ENCODE data around the gene ANO4.
"Not testable (repeated sequence)": the region's sequence is repeated elsewhere in the genome, so short reads cannot be mapped to it uniquely, and the experiment has no call there.

The ANO4 gene

GRCh38 chr12:101115326-101115725 lies 320.8 kb downstream of the ANO4 start:
- no peaks in the 10 kb centered on the region for H3K27me3 ChIP-seq (ENCODE audit: control insufficient read depth, insufficient read depth, low read length)
- no peaks in the 10 kb centered on the region for H3K9me3 ChIP-seq (replicated peaks; ENCODE audit: low read length)
- H3K36me3 ChIP-seq (ENCODE audit: insufficient read depth, low read length): no peaks in the 10 kb centered on the region
- no peak overlapping the region for H3K4me3 ChIP-seq (ENCODE audit: low read length)
- H3K9ac ChIP-seq (ENCODE audit: low read depth, low read length): no peak overlapping the region
- H3K4me1 ChIP-seq (ENCODE audit: control insufficient read depth, insufficient read depth, low read length): no peaks in the 10 kb centered on the region
- H3K4me2 ChIP-seq (ENCODE audit: low read length): no peak overlapping the region

DNA sequence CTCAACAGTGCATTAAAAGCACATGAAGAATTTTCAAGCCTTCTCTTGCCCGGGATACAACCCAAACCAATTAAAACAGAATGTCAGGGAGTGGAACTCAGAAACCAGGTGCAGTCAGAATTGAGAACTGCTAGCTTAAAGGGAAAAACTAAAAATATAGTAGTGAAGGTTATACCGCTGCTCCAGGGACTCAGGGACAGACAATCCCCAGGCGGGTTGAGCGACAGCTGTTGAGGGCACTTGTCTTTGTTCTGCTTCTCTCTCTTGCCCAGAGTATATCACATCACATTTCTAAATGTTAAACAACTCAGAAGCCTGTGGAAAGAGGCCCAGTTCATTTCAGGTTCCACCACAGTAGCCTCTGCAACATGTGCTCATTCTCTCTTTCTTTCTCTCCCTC lies 322.3 kb downstream of the ANO4 start:
- no peak overlapping the region for H3K9ac ChIP-seq (ENCODE audit: low read depth, low read length)
- no peaks in the 10 kb centered on the region for H3K9me3 ChIP-seq (replicated peaks; ENCODE audit: low read length)

GRCh38 chr12:101117842-101118241 lies 323.3 kb downstream of the ANO4 start:
- no peak overlapping the region for H3K9ac ChIP-seq (ENCODE audit: low read depth, low read length)
- H3K9me3 ChIP-seq (replicated peaks; ENCODE audit: low read length): no peaks in the 10 kb centered on the region
- H3K27me3 ChIP-seq (ENCODE audit: control insufficient read depth, insufficient read depth, low read length): no peaks in the 10 kb centered on the region
- no peak overlapping the region for H3K4me3 ChIP-seq (ENCODE audit: low read length)
- no peak overlapping the region for H3K4me2 ChIP-seq (ENCODE audit: low read length)
- H3K4me1 ChIP-seq (ENCODE audit: control insufficient read depth, insufficient read depth, low read length): no peaks in the 10 kb centered on the region
- no peaks in the 10 kb centered on the region for H3K36me3 ChIP-seq (ENCODE audit: insufficient read depth, low read length)

More for the DNA sequence above, 322.3 kb downstream of the ANO4 start:
- Histone ChIP-seq H3K36me3 (ENCODE audit: insufficient read depth, low read length) (no peaks in the 10 kb centered on the region), H3K4me2 (ENCODE audit: low read length) (no peak overlapping the region), H3K27me3 (ENCODE audit: control insufficient read depth, insufficient read depth, low read length) (no peaks in the 10 kb centered on the region), H3K4me3 (ENCODE audit: low read length) (no peak overlapping the region), H3K4me1 (ENCODE audit: control insufficient read depth, insufficient read depth, low read length) (no peaks in the 10 kb centered on the region)

- H3K27me3 ChIP-seq (ENCODE audit: control insufficient read depth, insufficient read depth, low read length): no peaks in the 10 kb centered on the region
- H3K9ac ChIP-seq (ENCODE audit: low read depth, low read length): no peak overlapping the region
- peak overlapping the region; percentile 64 for H3K4me2 ChIP-seq (ENCODE audit: low read length)
- no peak overlapping the region for H3K4me3 ChIP-seq (ENCODE audit: low read length)
- peaks cover 14% of the 10 kb centered on the region for H3K4me1 ChIP-seq (ENCODE audit: control insufficient read depth, insufficient read depth, low read length)
- no peaks in the 10 kb centered on the region for H3K9me3 ChIP-seq (replicated peaks; ENCODE audit: low read length)
- H3K36me3 ChIP-seq (ENCODE audit: insufficient read depth, low read length): no peaks in the 10 kb centered on the region
These were observed 333.1 kb downstream of the ANO4 start for GRCh38 chr12:101127521-101128219.

DNA sequence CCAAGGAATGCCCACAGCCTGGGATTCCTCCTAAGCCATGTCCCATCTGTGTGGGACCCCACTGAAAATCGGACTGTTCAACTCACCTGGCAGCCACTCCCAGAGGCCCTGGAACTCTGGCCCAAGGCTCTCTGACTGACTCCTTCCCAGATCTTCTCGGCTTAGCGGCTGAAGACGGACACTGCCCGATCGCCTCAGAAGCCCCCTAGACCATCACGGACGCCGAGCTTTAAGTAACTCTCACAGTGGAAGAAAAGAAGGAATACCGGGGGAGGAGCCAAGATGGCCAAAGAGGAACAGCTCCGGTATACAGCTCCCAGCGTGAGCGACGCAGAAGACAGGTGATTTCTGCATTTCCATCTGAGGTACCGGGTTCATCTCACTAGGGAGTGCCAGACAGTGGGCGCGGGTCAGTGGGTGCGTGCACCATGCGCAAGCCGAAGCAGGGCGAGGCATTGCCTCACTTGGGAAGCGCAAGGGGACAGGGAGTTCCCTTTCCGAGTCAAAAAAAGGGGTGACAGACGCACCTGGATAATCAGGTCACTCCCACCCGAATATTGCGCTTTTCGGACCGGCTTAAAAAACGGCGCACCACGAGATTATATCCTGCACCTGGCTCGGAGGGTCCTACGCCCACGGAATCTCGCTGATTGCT lies 351.3 kb downstream of the ANO4 start:
- not testable (repeated sequence) for H3K36me3 ChIP-seq (ENCODE audit: insufficient read depth, low read length); H3K4me3 ChIP-seq (ENCODE audit: low read length); H3K9me3 ChIP-seq (replicated peaks; ENCODE audit: low read length); H3K4me1 ChIP-seq (ENCODE audit: control insufficient read depth, insufficient read depth, low read length); H3K27me3 ChIP-seq (ENCODE audit: control insufficient read depth, insufficient read depth, low read length); H3K9ac ChIP-seq (ENCODE audit: low read depth, low read length); H3K4me2 ChIP-seq (ENCODE audit: low read length)

GRCh38 chr12:101165319-101165718 lies 370.7 kb downstream of the ANO4 start:
- H3K9me3 ChIP-seq (replicated peaks; ENCODE audit: low read length): no peaks in the 10 kb centered on the region
- H3K4me2 ChIP-seq (ENCODE audit: low read length): no peak overlapping the region
- H3K9ac ChIP-seq (ENCODE audit: low read depth, low read length): no peak overlapping the region
- H3K27me3 ChIP-seq (ENCODE audit: control insufficient read depth, insufficient read depth, low read length): no peaks in the 10 kb centered on the region
- H3K4me3 ChIP-seq (ENCODE audit: low read length): no peak overlapping the region
- no peaks in the 10 kb centered on the region for H3K4me1 ChIP-seq (ENCODE audit: control insufficient read depth, insufficient read depth, low read length)
- no peaks in the 10 kb centered on the region for H3K36me3 ChIP-seq (ENCODE audit: insufficient read depth, low read length)

DNA sequence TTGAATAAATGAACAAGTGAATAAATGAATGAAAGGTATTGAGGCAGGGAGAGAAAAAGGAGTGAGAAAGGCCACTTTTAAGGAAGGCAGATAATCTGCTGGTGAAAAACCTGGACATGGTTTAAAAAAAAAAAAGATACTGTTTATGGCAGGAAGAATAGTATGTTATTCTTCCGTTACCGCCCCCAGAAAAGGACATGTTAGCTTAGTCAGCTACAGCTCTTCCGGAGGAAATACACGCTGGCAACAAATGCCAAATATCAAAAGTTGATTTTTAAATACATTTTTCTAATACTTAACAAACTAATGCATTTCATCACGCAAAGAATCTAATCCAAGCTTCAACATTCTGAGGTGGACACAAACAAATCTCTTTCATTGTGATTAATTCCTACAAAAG lies 372.3 kb downstream of the ANO4 start:
- no peaks in the 10 kb centered on the region for H3K4me1 ChIP-seq (ENCODE audit: control insufficient read depth, insufficient read depth, low read length)
- H3K4me3 ChIP-seq (ENCODE audit: low read length): no peak overlapping the region

GRCh38 chr12:101168001-101168400 lies 373.4 kb downstream of the ANO4 start:
- Histone ChIP-seq H3K4me1 (ENCODE audit: control insufficient read depth, insufficient read depth, low read length) (no peaks in the 10 kb centered on the region), H3K4me2 (ENCODE audit: low read length) (no peak overlapping the region), H3K4me3 (ENCODE audit: low read length) (no peak overlapping the region), H3K27me3 (ENCODE audit: control insufficient read depth, insufficient read depth, low read length) (no peaks in the 10 kb centered on the region), H3K9ac (ENCODE audit: low read depth, low read length) (no peak overlapping the region), H3K36me3 (ENCODE audit: insufficient read depth, low read length) (no peaks in the 10 kb centered on the region), H3K9me3 (replicated peaks; ENCODE audit: low read length) (no peaks in the 10 kb centered on the region)

More for the DNA sequence above, 372.3 kb downstream of the ANO4 start:
- no peaks in the 10 kb centered on the region for H3K27me3 ChIP-seq (ENCODE audit: control insufficient read depth, insufficient read depth, low read length)
- H3K9me3 ChIP-seq (replicated peaks; ENCODE audit: low read length): no peaks in the 10 kb centered on the region
- no peaks in the 10 kb centered on the region for H3K36me3 ChIP-seq (ENCODE audit: insufficient read depth, low read length)
- no peak overlapping the region for H3K9ac ChIP-seq (ENCODE audit: low read depth, low read length)
- H3K4me2 ChIP-seq (ENCODE audit: low read length): no peak overlapping the region

DNA sequence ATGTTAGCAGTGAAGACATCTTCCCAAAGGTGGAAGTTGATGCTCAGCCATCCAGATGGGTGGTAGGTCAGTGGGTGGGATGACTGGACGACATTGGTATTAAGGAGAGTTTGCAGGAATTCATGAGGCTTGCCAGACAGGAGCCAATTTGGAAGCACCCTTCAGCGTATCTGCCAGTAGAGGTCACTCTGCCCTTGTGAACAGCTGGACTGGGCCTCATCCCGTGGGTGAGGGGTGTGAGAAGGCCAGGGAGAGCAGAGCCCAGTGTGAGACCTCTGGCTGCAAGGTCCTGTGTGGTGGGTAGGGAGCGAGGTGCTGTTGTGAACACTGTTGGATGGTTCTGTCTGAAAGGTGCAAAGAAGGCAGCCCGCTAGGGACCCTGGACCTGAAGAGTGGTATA lies 377.7 kb downstream of the ANO4 start:
- H3K9me3 ChIP-seq (replicated peaks; ENCODE audit: low read length): no peaks in the 10 kb centered on the region
- H3K36me3 ChIP-seq (ENCODE audit: insufficient read depth, low read length): no peaks in the 10 kb centered on the region
- no peak overlapping the region for H3K4me2 ChIP-seq (ENCODE audit: low read length)
- H3K4me1 ChIP-seq (ENCODE audit: control insufficient read depth, insufficient read depth, low read length): no peaks in the 10 kb centered on the region
- H3K27me3 ChIP-seq (ENCODE audit: control insufficient read depth, insufficient read depth, low read length): peaks cover 2% of the 10 kb centered on the region
- H3K9ac ChIP-seq (ENCODE audit: low read depth, low read length): no peak overlapping the region
- H3K4me3 ChIP-seq (ENCODE audit: low read length): no peak overlapping the region

GRCh38 chr12:101173197-101173749 lies 378.7 kb downstream of the ANO4 start:
- Histone ChIP-seq H3K36me3 (ENCODE audit: insufficient read depth, low read length) (no peaks in the 10 kb centered on the region), H3K27me3 (ENCODE audit: control insufficient read depth, insufficient read depth, low read length) (peaks cover 4% of the 10 kb centered on the region), H3K4me2 (ENCODE audit: low read length) (no peak overlapping the region), H3K9me3 (replicated peaks; ENCODE audit: low read length) (no peaks in the 10 kb centered on the region), H3K9ac (ENCODE audit: low read depth, low read length) (no peak overlapping the region), H3K4me1 (ENCODE audit: control insufficient read depth, insufficient read depth, low read length) (no peaks in the 10 kb centered on the region), H3K4me3 (ENCODE audit: low read length) (no peak overlapping the region)

- Histone ChIP-seq H3K36me3 (ENCODE audit: insufficient read depth, low read length) (no peaks in the 10 kb centered on the region), H3K27me3 (ENCODE audit: control insufficient read depth, insufficient read depth, low read length) (peaks cover 6% of the 10 kb centered on the region), H3K4me3 (ENCODE audit: low read length) (no peak overlapping the region), H3K9ac (ENCODE audit: low read depth, low read length) (no peak overlapping the region), H3K9me3 (replicated peaks; ENCODE audit: low read length) (no peaks in the 10 kb centered on the region), H3K4me1 (ENCODE audit: control insufficient read depth, insufficient read depth, low read length) (no peaks in the 10 kb centered on the region), H3K4me2 (ENCODE audit: low read length) (no peak overlapping the region)
These were observed 380.0 kb downstream of the ANO4 start for GRCh38 chr12:101174541-101174940.

All from skeletal muscle satellite cell (primary cell).